GM12873 (cell line): Measurements from ENCODE around the gene DDX10.

Experiments
- TF ChIP-seq, protein P1 (sequence below): IDR thresholded peaks from 2 replicates; pipeline ENCODE4 v1.5.1; 2012; ENCODE audit warnings: low read depth, mild to moderate bottlenecking, moderate library complexity, low read length, control low read depth; ENCODE audit not compliant: insufficient read depth; ENCODE audit errors: missing control alignments

The DDX10 gene

DNA sequence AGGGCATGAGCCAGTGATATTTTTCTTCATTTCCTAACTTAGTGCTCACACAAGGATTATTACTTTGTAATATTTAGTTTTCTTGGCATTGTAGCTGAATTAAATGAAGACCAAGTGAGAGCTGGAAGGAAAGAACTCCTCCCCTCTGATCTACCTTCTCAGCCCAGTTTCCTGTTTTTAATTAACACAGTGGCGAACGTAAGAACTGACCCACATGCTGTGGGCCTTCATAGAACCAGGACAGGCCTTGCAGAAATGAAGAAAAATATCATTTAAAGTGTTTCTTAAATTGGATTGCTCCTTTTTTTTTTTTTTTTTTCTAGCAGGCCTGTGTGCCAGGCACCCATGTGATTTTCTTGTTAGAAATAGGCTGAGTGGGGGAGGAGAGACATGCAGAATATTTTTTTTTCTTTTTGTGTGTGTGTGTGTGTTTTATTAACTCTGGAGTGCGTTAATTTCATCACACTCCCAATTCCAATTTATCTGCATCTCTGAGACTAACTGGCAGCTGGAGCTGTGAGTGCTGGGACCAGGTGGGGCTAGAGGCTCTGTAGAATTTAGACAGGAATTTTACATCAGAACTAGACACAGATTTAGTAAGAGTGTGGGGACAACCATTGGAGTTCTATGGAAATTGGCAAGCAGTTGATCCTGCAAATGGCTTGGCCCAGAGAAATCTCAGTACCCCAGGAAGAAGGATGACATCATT is 320.5 kb downstream of the DDX10 start:
- TF ChIP-seq, protein P1, sequence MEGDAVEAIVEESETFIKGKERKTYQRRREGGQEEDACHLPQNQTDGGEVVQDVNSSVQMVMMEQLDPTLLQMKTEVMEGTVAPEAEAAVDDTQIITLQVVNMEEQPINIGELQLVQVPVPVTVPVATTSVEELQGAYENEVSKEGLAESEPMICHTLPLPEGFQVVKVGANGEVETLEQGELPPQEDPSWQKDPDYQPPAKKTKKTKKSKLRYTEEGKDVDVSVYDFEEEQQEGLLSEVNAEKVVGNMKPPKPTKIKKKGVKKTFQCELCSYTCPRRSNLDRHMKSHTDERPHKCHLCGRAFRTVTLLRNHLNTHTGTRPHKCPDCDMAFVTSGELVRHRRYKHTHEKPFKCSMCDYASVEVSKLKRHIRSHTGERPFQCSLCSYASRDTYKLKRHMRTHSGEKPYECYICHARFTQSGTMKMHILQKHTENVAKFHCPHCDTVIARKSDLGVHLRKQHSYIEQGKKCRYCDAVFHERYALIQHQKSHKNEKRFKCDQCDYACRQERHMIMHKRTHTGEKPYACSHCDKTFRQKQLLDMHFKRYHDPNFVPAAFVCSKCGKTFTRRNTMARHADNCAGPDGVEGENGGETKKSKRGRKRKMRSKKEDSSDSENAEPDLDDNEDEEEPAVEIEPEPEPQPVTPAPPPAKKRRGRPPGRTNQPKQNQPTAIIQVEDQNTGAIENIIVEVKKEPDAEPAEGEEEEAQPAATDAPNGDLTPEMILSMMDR: no peak

DNA sequence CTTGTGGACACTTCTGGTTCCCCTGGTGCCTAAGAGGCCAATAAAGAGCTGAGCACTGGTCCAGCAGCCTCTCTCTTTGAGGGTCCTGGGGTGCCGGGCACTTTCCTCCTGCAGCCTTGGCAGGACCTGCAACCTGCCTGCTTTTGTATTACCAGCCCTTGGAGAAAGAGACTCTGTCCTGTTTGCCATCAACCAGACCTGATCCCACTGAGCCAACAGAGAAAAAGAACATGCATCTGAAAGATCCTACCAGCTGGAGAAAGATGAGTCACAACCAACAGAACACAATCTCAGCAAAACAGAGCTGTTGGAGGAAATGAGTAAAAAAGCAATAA is 321.0 kb downstream of the DDX10 start:
- TF ChIP-seq, protein P1: no peak
